Neuronal stem cell (in vitro differentiated cells): ENCODE results near the gene ANK3.

Experiments
- DNase-seq: peaks from one replicate; pipeline ENCODE4 v3.0.0-alpha.2; 2013; ENCODE audit warnings: low spot score
- H2AFZ ChIP-seq: one replicate; pipeline ENCODE4 v1.6.1; 2013; ENCODE audit warnings: mild to moderate bottlenecking, low read length, inconsistent platforms
- H2AK5ac ChIP-seq: 2 replicates; pipeline ENCODE4 v1.6.1; 2013; ENCODE audit warnings: low read depth, mild to moderate bottlenecking, inconsistent platforms, low read length, moderate library complexity, mixed read lengths
- H2BK120ac ChIP-seq: 2 replicates; pipeline ENCODE4 v1.6.1; 2013; ENCODE audit warnings: low read depth, mild to moderate bottlenecking, inconsistent platforms, low read length, moderate library complexity, mixed read lengths
- H2BK12ac ChIP-seq: one replicate; pipeline ENCODE4 v1.6.1; 2013; ENCODE audit warnings: low read length, inconsistent platforms
- H2BK15ac ChIP-seq: 2 replicates; pipeline ENCODE4 v1.6.1; 2013; ENCODE audit warnings: mild to moderate bottlenecking, low read length, inconsistent platforms, mixed read lengths
- H2BK5ac ChIP-seq: one replicate; pipeline ENCODE4 v1.6.1; 2013; ENCODE audit warnings: inconsistent platforms, mild to moderate bottlenecking, low read length, moderate library complexity
- H3K14ac ChIP-seq: one replicate; pipeline ENCODE4 v1.6.1; 2013; ENCODE audit warnings: low read length, inconsistent platforms
- H3K18ac ChIP-seq: 2 replicates; pipeline ENCODE4 v1.6.1; 2013; ENCODE audit warnings: low read length, inconsistent platforms
- H3K23ac ChIP-seq: 2 replicates; pipeline ENCODE4 v1.6.1; 2013; ENCODE audit warnings: low read depth, mild to moderate bottlenecking, mixed read lengths, low read length, inconsistent platforms; ENCODE audit not compliant: poor library complexity
- H3K27ac ChIP-seq: replicated peaks from 3 replicates; pipeline ENCODE4 v1.5.1; 2013; ENCODE audit warnings: low read length, inconsistent platforms
- H3K27me3 ChIP-seq, 3 experiments: 2 replicates each; pipeline ENCODE4 v1.6.1; 2013; ENCODE audit warnings: low read length in 3 of 3, mild to moderate bottlenecking in 2 of 3, inconsistent platforms in 1 of 3, low read depth in 1 of 3, mixed read lengths in 1 of 3, moderate library complexity in 1 of 3; ENCODE audit not compliant: control insufficient read depth in 3 of 3, insufficient read depth in 3 of 3
- H3K36me3 ChIP-seq, 2 donors: replicated peaks in 1 of 2; 2 replicates each; pipeline ENCODE4 v1.6.1; 2013; ENCODE audit warnings: low read length in 2 of 2; ENCODE audit not compliant: control insufficient read depth in 2 of 2, insufficient read depth in 2 of 2
- H3K4ac ChIP-seq: 2 replicates; pipeline ENCODE4 v1.6.1; 2013; ENCODE audit warnings: inconsistent platforms, mild to moderate bottlenecking, low read length, moderate library complexity
- H3K4me1 ChIP-seq, 2 donors: 1 replicate in 1 of 2; 2 replicates in 1 of 2; pipeline ENCODE4 v1.6.1; 2013; ENCODE audit warnings: low read length in 2 of 2, low read depth in 1 of 2; ENCODE audit not compliant: control insufficient read depth in 2 of 2, insufficient read depth in 1 of 2
- H3K4me2 ChIP-seq: one replicate; pipeline ENCODE4 v1.6.1; 2013; ENCODE audit warnings: mild to moderate bottlenecking, low read length, inconsistent platforms; ENCODE audit not compliant: insufficient read depth, poor library complexity, severe bottlenecking
- H3K4me3 ChIP-seq, 2 donors: 2 replicates each; pipeline ENCODE4 v1.5.1; 2013; ENCODE audit warnings: low read length in 2 of 2, mild to moderate bottlenecking in 2 of 2, inconsistent platforms in 1 of 2, moderate library complexity in 1 of 2
- H3K79me1 ChIP-seq: one replicate; pipeline ENCODE4 v1.6.1; 2013; ENCODE audit warnings: low read depth, mild to moderate bottlenecking, inconsistent platforms, low read length, moderate library complexity
- H3K9ac ChIP-seq: one replicate; pipeline ENCODE4 v1.6.1; 2013; ENCODE audit warnings: mild to moderate bottlenecking, low read depth, low read length, inconsistent platforms; ENCODE audit not compliant: poor library complexity
- H3K9me3 ChIP-seq, 2 donors: replicated peaks in 1 of 2; 2 replicates each; pipeline versions ENCODE3 to v1.6.1; 2013; ENCODE audit warnings: low read length in 2 of 2, mild to moderate bottlenecking in 2 of 2, inconsistent platforms in 1 of 2, low read depth in 1 of 2, mixed read lengths in 1 of 2, moderate library complexity in 1 of 2; ENCODE audit not compliant: control insufficient read depth in 2 of 2, insufficient read depth in 1 of 2
- H4K8ac ChIP-seq: one replicate; pipeline ENCODE4 v1.6.1; 2013; ENCODE audit warnings: low read depth, mild to moderate bottlenecking, inconsistent platforms, low read length, moderate library complexity
- H4K91ac ChIP-seq: one replicate; pipeline ENCODE4 v1.6.1; 2013; ENCODE audit warnings: low read length, low read depth, mild to moderate bottlenecking, inconsistent platforms; ENCODE audit not compliant: poor library complexity
- WGBS, 2 donors: extraction: QIAGEN DNeasy Blood & Tissue Kit; methylation state at CpG; one replicate each; pipeline ENCODE4 v1.1.7; 2013; ENCODE audit warnings: missing lambda C conversion rate in 2 of 2, mixed read lengths in 1 of 2; ENCODE audit not compliant: insufficient read length in 2 of 2, insufficient replicate concordance in 1 of 2; ENCODE audit errors: extremely low coverage in 2 of 2; 5-methylcytosine and 5-hydroxymethylcytosine counted together

The ANK3 gene

GRCh38 chr10:60000747-60001146 lies 388.9 kb downstream of the ANK3 start:
- WGBS, 2 donors, result no CpG with 5 or more reads among the region's 3 CpGs

GRCh38 chr10:59997827-59998525 lies 391.7 kb downstream of the ANK3 start:
- H2AK5ac ChIP-seq, result no peak overlapping the region
- no peak overlapping the region for H4K91ac ChIP-seq
- no peak overlapping the region for H3K18ac ChIP-seq
- no peak overlapping the region for H4K8ac ChIP-seq
- no peak overlapping the region for H3K9ac ChIP-seq
- no peak overlapping the region for H3K4me3 ChIP-seq
- no peak overlapping the region for H3K27ac ChIP-seq
- H2BK15ac ChIP-seq, result no peak overlapping the region
- no peak overlapping the region for H2BK5ac ChIP-seq
- no peak overlapping the region for H3K14ac ChIP-seq
- H3K4ac ChIP-seq, result no peak overlapping the region
- no peak overlapping the region for H2BK120ac ChIP-seq
- no peak overlapping the region for H3K4me2 ChIP-seq
- peaks cover 0 to 2% of the 10 kb centered on the region in 2 donors for H3K9me3 ChIP-seq
- H3K23ac ChIP-seq, result no peak overlapping the region
- no peak for DNase-seq
- H3K36me3 ChIP-seq, result no peaks in the 10 kb centered on the region
- peaks cover 0 to 2% (median 0%) of the 10 kb centered on the region in 3 experiments for H3K27me3 ChIP-seq
- peak overlapping the region; percentile 56 for H2AFZ ChIP-seq
- no peaks in the 10 kb centered on the region for H3K79me1 ChIP-seq
- H3K4me1 ChIP-seq, result no peaks in the 10 kb centered on the region
- H2BK12ac ChIP-seq, result no peak overlapping the region
- no CpG with 5 or more reads among the region's 3 CpGs for WGBS, 2 donors

More at GRCh38 chr10:60000747-60001146, 388.9 kb downstream of the ANK3 start:
- Histone ChIP-seq H2AK5ac (no peak overlapping the region), H3K4ac (no peak overlapping the region), H2BK120ac (no peak overlapping the region), H3K14ac (no peak overlapping the region), H3K27ac (no peak overlapping the region), H2BK12ac (no peak overlapping the region), H2AFZ (no peak overlapping the region), H3K79me1 (no peaks in the 10 kb centered on the region), H4K8ac (no peak overlapping the region), H3K9ac (no peak overlapping the region), H3K18ac (no peak overlapping the region), H3K4me1 (peaks cover 2 to 7% of the 10 kb centered on the region in 2 donors), H3K23ac (no peak overlapping the region), H3K4me2 (no peak overlapping the region), H3K4me3 (no peak overlapping the region), H4K91ac (no peak overlapping the region), H3K9me3 (peaks cover 0 to 2% of the 10 kb centered on the region in 2 donors), H3K36me3 (no peaks in the 10 kb centered on the region), H3K27me3 (peaks cover 0 to 2% (median 0%) of the 10 kb centered on the region in 3 experiments), H2BK15ac (no peak overlapping the region), H2BK5ac (no peak overlapping the region)
- no peak for DNase-seq

GRCh38 chr10:59995862-59996261 lies 393.8 kb downstream of the ANK3 start:
- no peak overlapping the region for H4K8ac ChIP-seq
- H2BK120ac ChIP-seq, result no peak overlapping the region
- no peak overlapping the region for H3K18ac ChIP-seq
- no peak overlapping the region for H3K27ac ChIP-seq
- H3K4me1 ChIP-seq, result peaks cover 3% of the 10 kb centered on the region in 2 donors
- H3K79me1 ChIP-seq, result no peaks in the 10 kb centered on the region
- H3K9ac ChIP-seq, result no peak overlapping the region
- H3K14ac ChIP-seq, result no peak overlapping the region
- no peak overlapping the region for H3K4ac ChIP-seq
- no peak overlapping the region for H2BK15ac ChIP-seq
- no peak overlapping the region for H4K91ac ChIP-seq
- H3K36me3 ChIP-seq, result no peaks in the 10 kb centered on the region
- peaks cover 0 to 2% (median 0%) of the 10 kb centered on the region in 3 experiments for H3K27me3 ChIP-seq
- no peak overlapping the region for H3K4me2 ChIP-seq
- DNase-seq, result no peak
- no peak overlapping the region for H3K23ac ChIP-seq
- H3K4me3 ChIP-seq, result no peak overlapping the region
- no peak overlapping the region for H2AK5ac ChIP-seq
- H2AFZ ChIP-seq, result no peak overlapping the region
- no peak overlapping the region for H2BK12ac ChIP-seq
- peaks cover 0 to 2% of the 10 kb centered on the region in 2 donors for H3K9me3 ChIP-seq
- H2BK5ac ChIP-seq, result no peak overlapping the region

- no CpG with 5 or more reads among the region's 1 CpG for WGBS, 2 donors
- no peak overlapping the region for H2AFZ ChIP-seq
- H3K27ac ChIP-seq, result no peak overlapping the region
- no peak overlapping the region for H3K18ac ChIP-seq
- H2BK120ac ChIP-seq, result no peak overlapping the region
- peaks cover 3% of the 10 kb centered on the region in 2 donors for H3K4me1 ChIP-seq
- no peak overlapping the region for H2BK5ac ChIP-seq
- H4K8ac ChIP-seq, result no peak overlapping the region
- no peak overlapping the region for H3K14ac ChIP-seq
- H2BK12ac ChIP-seq, result no peak overlapping the region
- H4K91ac ChIP-seq, result no peak overlapping the region
- H3K27me3 ChIP-seq, result no peaks in the 10 kb centered on the region
- no peak overlapping the region for H3K4me2 ChIP-seq
- H3K79me1 ChIP-seq, result no peaks in the 10 kb centered on the region
- H3K36me3 ChIP-seq, result no peaks in the 10 kb centered on the region
- no peak overlapping the region for H3K4ac ChIP-seq
- peaks cover 0 to 2% of the 10 kb centered on the region in 2 donors for H3K9me3 ChIP-seq
- H2AK5ac ChIP-seq, result no peak overlapping the region
- H2BK15ac ChIP-seq, result no peak overlapping the region
- no peak overlapping the region for H3K23ac ChIP-seq
- no peak for DNase-seq
- H3K4me3 ChIP-seq, result no peak overlapping the region
- no peak overlapping the region for H3K9ac ChIP-seq
These were observed 395.7 kb downstream of the ANK3 start for GRCh38 chr10:59993931-59994330.
